Thoracic aorta (tissue), 2 donors: Measurements from ENCODE around the gene REPS2. TPM values are rescaled to one million over a fixed set of nuclear protein-coding genes. Genes with fewer than 3 reads are reported as not detected.

Source experiments
- ATAC-seq: fragments of 150-250 bp; one replicate; pipeline ENCODE4 v1.8.0; 2017; ENCODE audit warnings: low read depth; ENCODE audit not compliant: insufficient number of reproducible peaks, low FRiP score
- DNase-seq: peaks from one replicate; pipeline ENCODE4 v3.0.0-alpha.2; 2020; ENCODE audit warnings: low spot score
- H3K27ac ChIP-seq, 2 donors: fragments of 200-600 bp; sonication (generic); 1 replicate in 1 of 2; 2 replicates in 1 of 2; pipeline ENCODE4 v1.5.1; 2016; ENCODE audit warnings: mild to moderate bottlenecking in 2 of 2, moderate library complexity in 2 of 2
- H3K27me3 ChIP-seq: fragments of 200-600 bp; sonication (generic); replicated peaks from 2 replicates; pipeline ENCODE4 v1.6.0; 2016; ENCODE audit warnings: mild to moderate bottlenecking; ENCODE audit not compliant: insufficient read depth
- H3K36me3 ChIP-seq: fragments of 200-600 bp; sonication (generic); one replicate; pipeline ENCODE4 v1.5.1; 2016
- H3K4me1 ChIP-seq, 2 donors: fragments of 200-600 bp; sonication (generic); 1 replicate in 1 of 2; 2 replicates in 1 of 2; pipeline versions ENCODE4 v1.5.1 to v1.6.0; 2016; ENCODE audit warnings: low read depth in 2 of 2, mild to moderate bottlenecking in 1 of 2; ENCODE audit not compliant: control insufficient read depth in 1 of 2
- H3K4me3 ChIP-seq: fragments of 200-600 bp; sonication (generic); 2 replicates; pipeline ENCODE4 v1.5.1; 2016; ENCODE audit warnings: mild to moderate bottlenecking
- H3K9me3 ChIP-seq: fragments of 200-600 bp; sonication (generic); 2 replicates; pipeline ENCODE4 v1.5.1; 2016
- CTCF ChIP-seq: fragments of 200-600 bp; sonication (generic); IDR thresholded peaks from one replicate; pipeline ENCODE4 v1.5.1; 2019; ENCODE audit warnings: antibody characterized with exemption
- total RNA-seq, 2 donors: library from RNA; depleted of rRNA; stranded (reverse); fragments of >200 nt; gene quantifications; one replicate each; pipeline versions ENCODE4 v1.1.0 to v1.2.3, GENCODE V29; 2016

Gene REPS2
- total RNA-seq, 2 donors from 2014 or later = 4.9 to 22.9 TPM

- H3K4me1 ChIP-seq = peaks cover 10 to 24% of the 10 kb centered on the region in 2 donors
- H3K4me3 ChIP-seq = no peak overlapping the region
- no peak for TF ChIP-seq CTCF
- ATAC-seq = no peak
- H3K9me3 ChIP-seq = no peaks in the 10 kb centered on the region
- no peak overlapping the region for H3K27ac ChIP-seq
- no peaks in the 10 kb centered on the region for H3K27me3 ChIP-seq
- H3K36me3 ChIP-seq = no peaks in the 10 kb centered on the region
- DNase-seq = no peak
These were observed 128.5 kb downstream of the REPS2 start for GRCh38 chrX:17075004-17075403.

- Histone ChIP-seq H3K4me1 (peaks cover 10 to 33% of the 10 kb centered on the region in 2 donors), H3K36me3 (no peaks in the 10 kb centered on the region), H3K9me3 (no peaks in the 10 kb centered on the region), H3K27me3 (no peaks in the 10 kb centered on the region), H3K27ac (peak overlapping the region; percentile 82 to 86), H3K4me3 (no peak overlapping the region)
- no peak for DNase-seq
- no peak for TF ChIP-seq CTCF
- ATAC-seq = no peak
These were observed 130.9 kb downstream of the REPS2 start for GRCh38 chrX:17077361-17077760.

GRCh38 chrX:17078031-17078720, 131.7 kb downstream of the REPS2 start:
- Histone ChIP-seq H3K4me3 (no peak overlapping the region), H3K27ac (peak overlapping the region; percentile 82 to 86)

GRCh38 chrX:17081511-17081910, 135.1 kb downstream of the REPS2 start:
- Histone ChIP-seq H3K4me1 (peaks cover 10 to 33% of the 10 kb centered on the region in 2 donors), H3K36me3 (no peaks in the 10 kb centered on the region), H3K27me3 (no peaks in the 10 kb centered on the region), H3K9me3 (no peaks in the 10 kb centered on the region), H3K4me3 (no peak overlapping the region), H3K27ac (peak overlapping the region; percentile 22 to 41)
- no peak for ATAC-seq
- TF ChIP-seq CTCF = no peak
- DNase-seq = no peak

More at GRCh38 chrX:17078031-17078720, 131.7 kb downstream of the REPS2 start:
- H3K36me3 ChIP-seq = no peaks in the 10 kb centered on the region
- ATAC-seq = no peak
- H3K9me3 ChIP-seq = no peaks in the 10 kb centered on the region
- TF ChIP-seq CTCF = no peak
- no peaks in the 10 kb centered on the region for H3K27me3 ChIP-seq
- H3K4me1 ChIP-seq = peaks cover 10 to 33% of the 10 kb centered on the region in 2 donors
- DNase-seq = no peak

GRCh38 chrX:17081968-17082367, 135.5 kb downstream of the REPS2 start:
- no peaks in the 10 kb centered on the region for H3K27me3 ChIP-seq
- ATAC-seq = no peak
- DNase-seq = no peak
- no peak overlapping the region for H3K4me3 ChIP-seq
- peaks cover 10 to 33% of the 10 kb centered on the region in 2 donors for H3K4me1 ChIP-seq
- H3K27ac ChIP-seq = peak overlapping the region; percentile 22 to 41
- no peaks in the 10 kb centered on the region for H3K9me3 ChIP-seq
- TF ChIP-seq CTCF = no peak
- H3K36me3 ChIP-seq = no peaks in the 10 kb centered on the region
